ENCODE data around the gene ZFP14.
"Not testable (repeated sequence)": the region's sequence is repeated elsewhere in the genome, so short reads cannot be mapped to it uniquely, and the experiment has no call there.

ZFP14 gene

DNA sequence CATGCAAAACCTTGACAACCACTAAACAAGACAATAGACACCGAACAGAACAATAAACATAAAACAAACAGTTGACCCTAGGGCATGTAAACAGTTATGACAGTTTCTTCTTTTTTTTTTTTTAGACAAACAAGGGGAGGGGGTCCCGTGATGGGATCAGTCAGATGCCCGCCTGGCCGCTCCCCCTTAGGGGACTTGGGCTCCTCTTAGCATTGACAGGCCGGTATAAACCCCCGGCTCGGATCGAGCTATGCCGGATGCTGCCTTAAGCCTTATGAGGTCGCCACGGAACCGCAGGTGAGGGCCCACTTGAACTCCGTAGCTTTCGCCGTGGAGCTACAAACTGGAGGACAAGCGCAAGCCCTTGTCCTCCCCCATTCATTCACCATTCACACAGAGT lies 49.5 kb downstream of the ZFP14 start:
- not testable (repeated sequence) for H3K4me1 ChIP-seq (ENCODE audit: control insufficient read depth, insufficient read depth, low read length); DNase-seq (ENCODE audit: low read depth); H3K27me3 ChIP-seq (replicated peaks; ENCODE audit: control insufficient read depth, insufficient read depth, low read length); H3K4me3 ChIP-seq (ENCODE audit: low read length); H3K9ac ChIP-seq (ENCODE audit: low read length); H3K9me3 ChIP-seq (ENCODE audit: control insufficient read depth, low read length); H3K36me3 ChIP-seq (ENCODE audit: control insufficient read depth, insufficient read depth, low read length, severe bottlenecking)

DNA sequence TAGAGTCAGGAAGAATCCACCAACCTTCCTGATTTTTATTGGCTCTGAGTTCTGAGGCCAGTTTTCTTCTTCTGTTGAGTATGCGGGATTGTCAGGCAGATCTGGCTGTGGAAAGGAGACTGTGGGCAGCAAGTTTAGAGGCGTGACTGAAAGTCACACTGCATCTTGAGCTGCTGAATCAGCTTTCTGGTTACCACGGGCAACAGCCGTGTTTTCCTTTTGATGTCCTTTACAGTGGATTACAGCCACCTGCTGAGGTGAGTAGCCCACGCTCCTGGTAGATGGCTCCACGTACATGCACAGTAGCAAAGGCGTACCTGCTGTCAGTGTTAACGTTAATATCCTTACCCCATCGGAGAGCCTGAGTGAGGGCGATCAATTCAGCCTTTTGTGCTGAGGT lies 52.4 kb downstream of the ZFP14 start:
- not testable (repeated sequence) for H3K9me3 ChIP-seq (ENCODE audit: control insufficient read depth, low read length); H3K36me3 ChIP-seq (ENCODE audit: control insufficient read depth, insufficient read depth, low read length, severe bottlenecking); H3K27me3 ChIP-seq (replicated peaks; ENCODE audit: control insufficient read depth, insufficient read depth, low read length); DNase-seq (ENCODE audit: low read depth); H3K4me3 ChIP-seq (ENCODE audit: low read length); H3K9ac ChIP-seq (ENCODE audit: low read length); H3K4me1 ChIP-seq (ENCODE audit: control insufficient read depth, insufficient read depth, low read length)

DNA sequence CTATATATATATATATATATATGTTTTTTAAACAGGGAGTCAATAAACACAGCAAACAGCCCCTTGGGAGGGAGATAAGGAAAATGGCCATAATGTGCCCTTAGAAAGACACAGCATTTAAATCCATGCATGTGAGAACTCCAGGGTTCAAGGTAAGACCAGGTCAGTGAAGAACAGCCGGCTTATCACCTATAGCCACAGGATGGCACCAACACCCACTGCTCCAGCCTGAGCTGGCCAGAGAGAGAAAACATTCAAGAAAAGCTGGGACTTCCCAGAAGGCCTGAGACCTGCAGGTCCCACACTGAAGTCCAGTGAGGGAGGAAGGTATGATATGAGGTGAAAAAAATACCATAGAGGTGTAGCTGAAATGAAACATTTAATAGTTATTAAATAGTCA lies 63.8 kb downstream of the ZFP14 start:
- not testable (repeated sequence) for H3K9me3 ChIP-seq (ENCODE audit: control insufficient read depth, low read length); H3K27me3 ChIP-seq (replicated peaks; ENCODE audit: control insufficient read depth, insufficient read depth, low read length); H3K4me1 ChIP-seq (ENCODE audit: control insufficient read depth, insufficient read depth, low read length); H3K4me3 ChIP-seq (ENCODE audit: low read length); DNase-seq (ENCODE audit: low read depth); H3K9ac ChIP-seq (ENCODE audit: low read length); H3K36me3 ChIP-seq (ENCODE audit: control insufficient read depth, insufficient read depth, low read length, severe bottlenecking)

GRCh38 chr19:36314053-36314452 lies 64.9 kb downstream of the ZFP14 start:
- not testable (repeated sequence) for H3K9me3 ChIP-seq (ENCODE audit: control insufficient read depth, low read length); H3K4me1 ChIP-seq (ENCODE audit: control insufficient read depth, insufficient read depth, low read length); H3K27me3 ChIP-seq (replicated peaks; ENCODE audit: control insufficient read depth, insufficient read depth, low read length); DNase-seq (ENCODE audit: low read depth); H3K9ac ChIP-seq (ENCODE audit: low read length); H3K4me3 ChIP-seq (ENCODE audit: low read length); H3K36me3 ChIP-seq (ENCODE audit: control insufficient read depth, insufficient read depth, low read length, severe bottlenecking)

GRCh38 chr19:36311098-36311760 lies 67.8 kb downstream of the ZFP14 start:
- H3K4me3 ChIP-seq (ENCODE audit: low read length); H3K9me3 ChIP-seq (ENCODE audit: control insufficient read depth, low read length); H3K9ac ChIP-seq (ENCODE audit: low read length); H3K27me3 ChIP-seq (replicated peaks; ENCODE audit: control insufficient read depth, insufficient read depth, low read length); H3K4me1 ChIP-seq (ENCODE audit: control insufficient read depth, insufficient read depth, low read length); H3K36me3 ChIP-seq (ENCODE audit: control insufficient read depth, insufficient read depth, low read length, severe bottlenecking); DNase-seq (ENCODE audit: low read depth): not testable (repeated sequence)

GRCh38 chr19:36310416-36310990 lies 68.5 kb downstream of the ZFP14 start:
- not testable (repeated sequence) for H3K9ac ChIP-seq (ENCODE audit: low read length); H3K4me3 ChIP-seq (ENCODE audit: low read length); H3K9me3 ChIP-seq (ENCODE audit: control insufficient read depth, low read length); H3K4me1 ChIP-seq (ENCODE audit: control insufficient read depth, insufficient read depth, low read length); H3K36me3 ChIP-seq (ENCODE audit: control insufficient read depth, insufficient read depth, low read length, severe bottlenecking); H3K27me3 ChIP-seq (replicated peaks; ENCODE audit: control insufficient read depth, insufficient read depth, low read length)
- peak; percentile 40 for DNase-seq (ENCODE audit: low read depth)

GRCh38 chr19:36309759-36310158 lies 69.2 kb downstream of the ZFP14 start:
- not testable (repeated sequence) for DNase-seq (ENCODE audit: low read depth); H3K9me3 ChIP-seq (ENCODE audit: control insufficient read depth, low read length); H3K4me1 ChIP-seq (ENCODE audit: control insufficient read depth, insufficient read depth, low read length); H3K36me3 ChIP-seq (ENCODE audit: control insufficient read depth, insufficient read depth, low read length, severe bottlenecking); H3K4me3 ChIP-seq (ENCODE audit: low read length); H3K9ac ChIP-seq (ENCODE audit: low read length); H3K27me3 ChIP-seq (replicated peaks; ENCODE audit: control insufficient read depth, insufficient read depth, low read length)

DNA sequence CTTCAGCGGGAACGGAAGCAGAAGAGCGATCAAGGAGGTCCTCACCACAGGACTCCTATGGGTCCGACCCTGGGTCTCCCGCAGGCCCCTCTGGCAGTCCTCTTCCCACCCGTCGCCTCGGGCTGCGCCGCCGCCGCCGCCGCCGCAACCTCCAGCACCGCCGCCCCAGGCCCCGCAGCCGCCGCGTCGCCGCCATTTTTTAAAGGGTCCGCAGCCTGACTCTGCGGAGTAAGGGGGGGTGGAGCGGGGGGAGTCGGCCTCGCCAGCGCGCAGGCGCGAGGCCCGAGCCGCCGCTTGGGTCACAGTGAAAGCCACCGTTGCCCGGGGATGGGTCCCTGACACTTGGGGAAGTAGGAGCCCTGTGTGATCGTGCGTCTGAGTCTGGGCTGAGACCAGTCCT lies 69.7 kb downstream of the ZFP14 start:
- H3K36me3 ChIP-seq (ENCODE audit: control insufficient read depth, insufficient read depth, low read length, severe bottlenecking); DNase-seq (ENCODE audit: low read depth); H3K27me3 ChIP-seq (replicated peaks; ENCODE audit: control insufficient read depth, insufficient read depth, low read length); H3K4me1 ChIP-seq (ENCODE audit: control insufficient read depth, insufficient read depth, low read length); H3K9me3 ChIP-seq (ENCODE audit: control insufficient read depth, low read length); H3K4me3 ChIP-seq (ENCODE audit: low read length); H3K9ac ChIP-seq (ENCODE audit: low read length): not testable (repeated sequence)

DNA sequence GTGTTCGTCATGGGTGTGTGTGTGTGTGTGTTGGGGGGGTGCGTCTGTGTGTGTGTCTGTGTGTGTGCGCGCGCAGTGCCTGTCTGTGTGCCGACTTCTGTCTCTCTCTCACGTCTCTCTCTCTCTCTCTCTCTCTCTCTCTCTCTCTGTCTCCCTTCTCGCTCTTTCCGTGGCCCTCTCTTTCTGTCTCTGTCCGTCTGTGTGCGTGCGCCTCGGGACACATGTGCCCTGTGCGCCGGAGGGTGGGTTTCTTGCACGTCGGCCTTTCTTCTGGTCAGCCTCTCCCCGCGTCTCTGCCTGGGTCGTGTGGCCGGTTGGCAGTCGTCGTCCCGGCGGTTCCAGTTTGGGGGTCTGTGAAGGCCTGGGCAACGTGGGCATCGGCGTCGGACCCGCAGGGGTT lies 86.7 kb downstream of the ZFP14 start:
- H3K9me3 ChIP-seq (ENCODE audit: control insufficient read depth, low read length); H3K27me3 ChIP-seq (replicated peaks; ENCODE audit: control insufficient read depth, insufficient read depth, low read length); H3K4me1 ChIP-seq (ENCODE audit: control insufficient read depth, insufficient read depth, low read length); DNase-seq (ENCODE audit: low read depth); H3K9ac ChIP-seq (ENCODE audit: low read length); H3K4me3 ChIP-seq (ENCODE audit: low read length); H3K36me3 ChIP-seq (ENCODE audit: control insufficient read depth, insufficient read depth, low read length, severe bottlenecking): not testable (repeated sequence)
